ENCODE results near the gene MYADML2.
"Not testable (repeated sequence)": the region's sequence is repeated elsewhere in the genome, so short reads cannot be mapped to it uniquely, and the experiment has no call there.

The MYADML2 gene

GRCh38 chr17:81947189-81947588 is at the start of gene MYADML2:
MYADML2 (minus strand) TSS chr17:81947233; CDS start chr17:81941741, 5,492 bp downstream.
- no peak for DNase-seq

- DNase-seq = no peak
Observed at GRCh38 chr17:81996232-81996756, 49.3 kb upstream of the MYADML2 start.

GRCh38 chr17:81995463-81996231 is 48.6 kb upstream of the MYADML2 start:
- no peak for DNase-seq

GRCh38 chr17:81994593-81995462 is 47.8 kb upstream of the MYADML2 start:
- no peak for DNase-seq

- no peak for DNase-seq
Observed at GRCh38 chr17:81993729-81994592, 46.9 kb upstream of the MYADML2 start.

GRCh38 chr17:81992306-81993102 is 45.5 kb upstream of the MYADML2 start:
- DNase-seq = no peak

- no peak for DNase-seq
Observed at GRCh38 chr17:81991684-81992305, 44.8 kb upstream of the MYADML2 start.

GRCh38 chr17:81990836-81991683 is 44.0 kb upstream of the MYADML2 start:
- DNase-seq = no peak

GRCh38 chr17:81987161-81987770 is 40.2 kb upstream of the MYADML2 start:
- no peak for DNase-seq

GRCh38 chr17:81986606-81987005 is 39.6 kb upstream of the MYADML2 start:
- DNase-seq = no peak

GRCh38 chr17:81984773-81985410 is 37.9 kb upstream of the MYADML2 start:
- DNase-seq = no peak

- DNase-seq = no peak
Observed at GRCh38 chr17:81983639-81984373, 36.8 kb upstream of the MYADML2 start.

GRCh38 chr17:81983011-81983638 is 36.1 kb upstream of the MYADML2 start:
- no peak for DNase-seq

- not testable (repeated sequence) for DNase-seq
Observed at GRCh38 chr17:81981511-81981910, 34.5 kb upstream of the MYADML2 start.

- no peak for DNase-seq
Observed at GRCh38 chr17:81980707-81981343, 33.8 kb upstream of the MYADML2 start.

- no peak for DNase-seq
Observed at GRCh38 chr17:81980122-81980521, 33.1 kb upstream of the MYADML2 start.

- no peak for DNase-seq
Observed at GRCh38 chr17:81978524-81979298, 31.7 kb upstream of the MYADML2 start.

Data from CD4-positive, alpha-beta T cell treated with Interleukin-15 for 1 hour (primary cell).